C1 segment of cervical spinal cord (tissue), 14 donors: Measurements from ENCODE around the gene EPOP.

ENCODE experiments used
- DNase-seq, 14 donors: peaks; one replicate each; lab custom pipeline; 2025; lab: John Stamatoyannopoulos, UW

EPOP gene

GRCh38 chr17:38674014-38674748 is 576 bp downstream of the EPOP start:
- DNase-seq, result no peak

GRCh38 chr17:38673707-38674013 is 1.1 kb downstream of the EPOP start:
- DNase-seq, result no peak

GRCh38 chr17:38672788-38673706 is 1.7 kb downstream of the EPOP start:
- DNase-seq, result no peak

GRCh38 chr17:38671939-38672720 is 2.6 kb downstream of the EPOP start:
- DNase-seq, result no peak

- DNase-seq, result no peak
Measured at GRCh38 chr17:38669520-38669919, 5.2 kb downstream of the EPOP start.

- DNase-seq, result no peak
Measured at GRCh38 chr17:38667787-38668122, 7.0 kb downstream of the EPOP start.

- DNase-seq, result peak in 11 of 14 donors; percentile 10 to 57 (median 40)
Measured at GRCh38 chr17:38667099-38667786, 7.5 kb downstream of the EPOP start.

GRCh38 chr17:38663964-38664644 is 10.7 kb downstream of the EPOP start:
- DNase-seq, result no peak

GRCh38 chr17:38663125-38663751 is 11.5 kb downstream of the EPOP start:
- peak in 9 of 14 donors; percentile 9 to 74 (median 44) for DNase-seq

- DNase-seq, result no peak
Measured at GRCh38 chr17:38660097-38661025, 14.4 kb downstream of the EPOP start.

GRCh38 chr17:38659415-38659814 is 15.3 kb downstream of the EPOP start:
- no peak for DNase-seq

GRCh38 chr17:38658741-38659345 is 15.9 kb downstream of the EPOP start:
- peak in 5 of 14 donors; percentile 7 to 37 (median 17) for DNase-seq

- peak in 1 of 14 donors; percentile 19 for DNase-seq
Measured at GRCh38 chr17:38657824-38658740, 16.7 kb downstream of the EPOP start.

GRCh38 chr17:38656959-38657823 is 17.6 kb downstream of the EPOP start:
- DNase-seq, result peak in 9 of 14 donors; percentile 20 to 63 (median 59)

GRCh38 chr17:38654411-38655398 is 20.1 kb downstream of the EPOP start:
- no peak for DNase-seq

GRCh38 chr17:38653679-38654078 is 21.1 kb downstream of the EPOP start:
- no peak for DNase-seq
